Activated CD4-positive, alpha-beta memory T cell treated with anti-CD3 and anti-CD28 coated beads, Interleukin-2, amount 10 ng/mL, durations not matched to agents 7 days and 5 days (primary cell): ENCODE data around the gene UGT3A1. TPM values are rescaled to one million over a fixed set of nuclear protein-coding genes. Genes with fewer than 3 reads are reported as not detected.

Source experiments
- CTCF ChIA-PET: fragments of 350-600 bp; sonication (Branson Sonifier 250); formaldehyde crosslinking; loops from one replicate; lab custom pipeline; 2021; ENCODE audit warnings: antibody characterized with exemption, inconsistent platforms; lab: Charles Lee
- POLR2A ChIA-PET: fragments of 350-600 bp; sonication (Branson Sonifier 250); formaldehyde crosslinking; loops from one replicate; lab custom pipeline; 2021; ENCODE audit warnings: antibody characterized with exemption; lab: Charles Lee
- DNase-seq: peaks from one replicate; pipeline ENCODE4 v3.0.0-alpha.2; 2020
- H3K27ac Mint-ChIP-seq: one replicate; pipeline ENCODE4 v1.8.0; 2021; ENCODE audit warnings: mild to moderate bottlenecking, mixed read lengths
- H3K27me3 Mint-ChIP-seq: one replicate; pipeline ENCODE4 v1.8.0; 2021; ENCODE audit warnings: mixed read lengths
- H3K36me3 Mint-ChIP-seq: one replicate; pipeline ENCODE4 v1.8.0; 2021; ENCODE audit warnings: low read depth, mixed read lengths
- H3K4me1 Mint-ChIP-seq: one replicate; pipeline ENCODE4 v1.8.0; 2021; ENCODE audit warnings: mixed read lengths
- H3K4me3 Mint-ChIP-seq: one replicate; pipeline ENCODE4 v1.8.0; 2021; ENCODE audit warnings: mild to moderate bottlenecking, mixed read lengths
- H3K9me3 Mint-ChIP-seq: one replicate; pipeline ENCODE4 v1.8.0; 2021; ENCODE audit warnings: mixed read lengths
- total RNA-seq, 2 experiments: library from RNA; stranded (reverse); gene quantifications; one replicate each; pipeline ENCODE4 v1.2.3, GENCODE V29; 2021

Gene UGT3A1
- total RNA-seq, 2 experiments from 2014 or later = not detected

DNA sequence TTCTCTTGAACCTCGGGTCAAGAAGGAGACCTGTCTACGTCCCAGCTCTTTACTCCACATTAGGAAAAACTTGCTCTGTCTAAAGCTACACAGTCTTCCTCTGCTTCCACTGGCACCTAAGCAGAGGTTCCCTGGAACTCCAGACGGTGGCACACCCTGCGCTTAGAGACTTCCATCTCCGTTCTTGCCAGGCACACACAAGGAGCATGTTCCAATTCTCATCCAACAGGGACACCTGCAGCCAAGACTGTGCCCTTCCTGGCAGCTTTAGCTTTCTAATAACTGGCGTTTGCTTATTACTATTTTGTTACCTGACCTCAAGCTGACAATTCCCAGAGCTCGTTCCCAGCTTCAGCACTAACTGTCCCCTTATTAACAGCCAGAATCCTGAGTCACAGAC is 68.7 kb downstream of the UGT3A1 start:
- H3K36me3 Mint-ChIP-seq = peaks cover 16% of the 10 kb centered on the region
- H3K9me3 Mint-ChIP-seq = peaks cover 14% of the 10 kb centered on the region
- H3K4me3 Mint-ChIP-seq = no peak overlapping the region
- peaks cover 62% of the 10 kb centered on the region for H3K4me1 Mint-ChIP-seq
- H3K27ac Mint-ChIP-seq = no peak overlapping the region
- ChIA-PET CTCF (no interaction called here), POLR2A (no interaction called here)
- peaks cover 5% of the 10 kb centered on the region for H3K27me3 Mint-ChIP-seq
- no peak for DNase-seq

GRCh38 chr5:35921930-35922329 is 69.3 kb downstream of the UGT3A1 start:
- Mint-ChIP-seq H3K36me3 (peaks cover 16% of the 10 kb centered on the region), H3K9me3 (peaks cover 14% of the 10 kb centered on the region), H3K27ac (no peak overlapping the region), H3K4me3 (no peak overlapping the region), H3K4me1 (peaks cover 62% of the 10 kb centered on the region), H3K27me3 (peaks cover 5% of the 10 kb centered on the region)
- DNase-seq = no peak
- ChIA-PET POLR2A (no interaction called here), CTCF (no interaction called here)

- Mint-ChIP-seq H3K9me3 (peaks cover 20% of the 10 kb centered on the region), H3K27ac (no peak overlapping the region), H3K4me3 (no peak overlapping the region), H3K27me3 (peaks cover 5% of the 10 kb centered on the region), H3K4me1 (peaks cover 56% of the 10 kb centered on the region), H3K36me3 (peaks cover 22% of the 10 kb centered on the region)
- ChIA-PET CTCF (interaction anchor here (1.0 to 2.9 kb wide), 2 partner anchors 144 to 262 kb away, joined by 3 to 17 read pairs; no protein-coding TSS in a partner anchor), POLR2A (interaction anchor here (1.1 to 1.3 kb wide), 3 partner anchors 13 to 98 kb away, joined by 3 read pairs; no protein-coding TSS in a partner anchor)
- DNase-seq = no peak
Measured at GRCh38 chr5:35920890-35921289, 70.3 kb downstream of the UGT3A1 start.

- POLR2A ChIA-PET = interaction anchor here (2.1 kb wide), 1 partner anchor 17 kb away, joined by 6 read pairs; no protein-coding TSS in a partner anchor
- H3K4me1 Mint-ChIP-seq = peaks cover 43% of the 10 kb centered on the region
- CTCF ChIA-PET = interaction anchor here (1.0 to 2.9 kb wide), 2 partner anchors 142 to 268 kb away, joined by 3 to 17 read pairs; no protein-coding TSS in a partner anchor
- H3K36me3 Mint-ChIP-seq = peaks cover 31% of the 10 kb centered on the region
- DNase-seq = peak; percentile 29
- no peak overlapping the region for H3K4me3 Mint-ChIP-seq
- H3K9me3 Mint-ChIP-seq = peaks cover 27% of the 10 kb centered on the region
- no peaks in the 10 kb centered on the region for H3K27me3 Mint-ChIP-seq
- H3K27ac Mint-ChIP-seq = peak overlapping the region; percentile 11
Measured at GRCh38 chr5:35919191-35919590, 72.0 kb downstream of the UGT3A1 start.

- no peak for DNase-seq
- no peak overlapping the region for H3K4me3 Mint-ChIP-seq
- H3K9me3 Mint-ChIP-seq = peaks cover 26% of the 10 kb centered on the region
- H3K4me1 Mint-ChIP-seq = peaks cover 36% of the 10 kb centered on the region
- H3K27ac Mint-ChIP-seq = peak overlapping the region; percentile 24
- POLR2A ChIA-PET = no interaction called here
- CTCF ChIA-PET = interaction anchor here (1.0 to 1.2 kb wide), 2 partner anchors 46 to 258 kb away, joined by 3 read pairs; no protein-coding TSS in a partner anchor
- H3K36me3 Mint-ChIP-seq = peaks cover 45% of the 10 kb centered on the region
- no peaks in the 10 kb centered on the region for H3K27me3 Mint-ChIP-seq
Measured at GRCh38 chr5:35908814-35909213, 82.4 kb downstream of the UGT3A1 start.

- POLR2A ChIA-PET = interaction anchor here (0.9 to 1.2 kb wide), 2 partner anchors 12 to 54 kb away, joined by 3 read pairs; no protein-coding TSS in a partner anchor
- CTCF ChIA-PET = interaction anchor here (1.1 to 1.2 kb wide), 2 partner anchors 17 to 257 kb away, joined by 3 to 6 read pairs; no protein-coding TSS in a partner anchor
- H3K4me1 Mint-ChIP-seq = peaks cover 42% of the 10 kb centered on the region
- H3K27ac Mint-ChIP-seq = peak overlapping the region; percentile 44
- H3K36me3 Mint-ChIP-seq = peaks cover 42% of the 10 kb centered on the region
- no peaks in the 10 kb centered on the region for H3K27me3 Mint-ChIP-seq
- DNase-seq = no peak
- no peak overlapping the region for H3K4me3 Mint-ChIP-seq
- peaks cover 23% of the 10 kb centered on the region for H3K9me3 Mint-ChIP-seq
Measured at GRCh38 chr5:35908228-35908627, 83.0 kb downstream of the UGT3A1 start.

DNA sequence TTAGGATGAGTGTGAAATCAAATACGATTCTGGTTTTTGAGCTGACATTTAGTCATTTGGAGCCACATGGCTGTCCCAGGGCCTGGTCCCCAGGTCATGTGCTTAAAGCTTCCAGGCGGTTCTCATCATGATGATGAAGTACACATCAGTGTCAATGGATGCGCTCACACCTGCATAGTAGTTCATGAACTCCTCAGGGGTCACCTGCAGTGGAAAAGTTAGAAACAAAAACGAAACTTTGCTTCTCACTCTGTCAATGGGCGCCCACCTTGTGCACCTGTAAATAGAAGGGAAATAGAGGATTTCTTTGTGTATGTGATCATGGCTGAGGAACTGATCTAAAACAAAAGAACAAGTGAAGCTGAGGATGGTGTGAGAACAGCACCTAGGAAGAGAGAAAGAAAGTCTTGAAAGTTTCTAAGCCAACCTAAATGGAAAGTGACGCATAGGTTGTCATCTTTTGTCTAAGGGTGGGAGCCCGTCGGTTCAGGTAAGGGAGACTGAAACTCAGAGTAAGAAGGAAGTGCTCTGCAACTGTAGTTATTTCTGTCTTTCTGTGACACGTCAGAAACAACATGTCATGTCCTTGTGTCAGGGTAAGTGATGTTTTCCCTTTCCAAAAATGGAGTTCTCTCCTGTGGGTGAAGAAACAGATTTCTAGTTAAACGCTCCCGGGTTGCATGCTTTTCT is 86.6 kb downstream of the UGT3A1 start:
- ChIA-PET CTCF (interaction anchor here (0.9 to 1.7 kb wide), 4 partner anchors 21 to 253 kb away, joined by 3 to 5 read pairs (median 3); no protein-coding TSS in a partner anchor), POLR2A (interaction anchor here (0.8 to 2.8 kb wide), 6 partner anchors 11 to 81 kb away, joined by 3 to 12 read pairs (median 3); partner anchors contain the start of gene IL7R)
- Mint-ChIP-seq H3K36me3 (peaks cover 19% of the 10 kb centered on the region), H3K27ac (peak overlapping the region; percentile 69), H3K4me3 (no peak overlapping the region), H3K4me1 (peaks cover 75% of the 10 kb centered on the region), H3K9me3 (peaks cover 9% of the 10 kb centered on the region), H3K27me3 (no peaks in the 10 kb centered on the region)
- peak; percentile 38 for DNase-seq

GRCh38 chr5:35903631-35904203 is 87.5 kb downstream of the UGT3A1 start:
- ChIA-PET POLR2A (interaction anchor here (0.8 to 2.8 kb wide), 6 partner anchors 24 to 81 kb away, joined by 3 to 20 read pairs (median 4); partner anchors contain the start of gene IL7R), CTCF (interaction anchor here (0.9 to 1.7 kb wide), 3 partner anchors 21 to 73 kb away, joined by 3 read pairs; no protein-coding TSS in a partner anchor)
- Mint-ChIP-seq H3K9me3 (peaks cover 9% of the 10 kb centered on the region), H3K36me3 (peaks cover 19% of the 10 kb centered on the region), H3K4me3 (no peak overlapping the region), H3K4me1 (peaks cover 79% of the 10 kb centered on the region), H3K27me3 (no peaks in the 10 kb centered on the region), H3K27ac (peak overlapping the region; percentile 69)
- DNase-seq = no peak

GRCh38 chr5:35902046-35902672 is 89.0 kb downstream of the UGT3A1 start:
- POLR2A ChIA-PET = interaction anchor here (1.1 to 2.4 kb wide), 8 partner anchors 16 to 283 kb away, joined by 3 to 20 read pairs (median 5); partner anchors contain the start of gene IL7R
- CTCF ChIA-PET = interaction anchor here (1.0 to 1.7 kb wide), 6 partner anchors 20 to 284 kb away, joined by 3 to 6 read pairs (median 4); partner anchors contain the start of genes IL7R and SPEF2
- H3K4me1 Mint-ChIP-seq = peaks cover 77% of the 10 kb centered on the region
- peaks cover 9% of the 10 kb centered on the region for H3K9me3 Mint-ChIP-seq
- H3K4me3 Mint-ChIP-seq = peak overlapping the region; percentile 9
- H3K27me3 Mint-ChIP-seq = no peaks in the 10 kb centered on the region
- DNase-seq = peak; percentile 52
- H3K27ac Mint-ChIP-seq = peak overlapping the region; percentile 71
- H3K36me3 Mint-ChIP-seq = peaks cover 19% of the 10 kb centered on the region

Other genes starting within 250 kb of the UGT3A1 start
- gene IL7R, start 134.5 kb downstream of the UGT3A1 start, total RNA-seq = 100 to 1,000 TPM; 271 to 273 TPM
- not detected for gene CAPSL, start 52.8 kb downstream of the UGT3A1 start, total RNA-seq
- gene UGT3A2, start 75.5 kb upstream of the UGT3A1 start, total RNA-seq = under 1 TPM; 0.15 to 0.18 TPM
- 10 to 100 TPM; 13.2 to 14.4 TPM for gene LMBRD2, start 160.5 kb upstream of the UGT3A1 start, total RNA-seq
- gene SKP2, start 160.7 kb upstream of the UGT3A1 start, total RNA-seq = 10 to 100 TPM; 33.1 to 37.9 TPM